K562 (cell line): ENCODE data around the gene PRRC2B. TPM values are rescaled to one million over a fixed set of nuclear protein-coding genes. Genes with fewer than 3 reads are reported as not detected.

Source experiments
- ATAC-seq: fragments of 200-7000 bp; cut with Tn5 transposase; 3 replicates; pipeline ENCODE4 v1.9.1; 2020; ENCODE audit warnings: moderate library complexity
- BruUV-seq: library from RNA; stranded (reverse); fragments of 400-500 nt; replicated peaks from 2 replicates; lab custom pipeline; 2021; lab: Mats Ljungman, UMichigan
- CTCF ChIA-PET: fragments of 300-600 bp; formaldehyde crosslinking; extraction: SDS; loops from one replicate; lab custom pipeline; 2021; ENCODE audit warnings: low intra/inter-chr PET ratio; lab: Yijun Ruan, JAX
- POLR2A ChIA-PET: fragments of 300-600, 350-650 bp; sonication (Branson Sonifier 250); formaldehyde crosslinking; extraction: SDS; loops from one replicate; lab custom pipeline; 2021; ENCODE audit warnings: antibody characterized with exemption, inconsistent platforms; lab: Yijun Ruan, JAX
- DNase-seq, 4 experiments: peaks; one replicate each; pipeline versions ENCODE4 v3.0.0 to v3.0.0-alpha.2; 2011 to 2018; ENCODE audit warnings: low spot score in 3 of 4, mixed read lengths in 3 of 4; ENCODE audit errors: extremely low read depth in 1 of 4
- FAIRE-seq: peaks from 2 replicates; lab custom pipeline; 2011; peaks lifted over from hg19 to GRCh38; lab: Jason Lieb, UNC
- H2AFZ ChIP-seq: 2 replicates; pipeline ENCODE4 v1.6.0; 2011; ENCODE audit warnings: low read depth, low read length, control low read depth, inconsistent platforms
- H3K27ac ChIP-seq: fragments of 200-600 bp; 3 replicates; pipeline ENCODE4 v1.8.0; 2011; ENCODE audit warnings: low read depth, mild to moderate bottlenecking, control low read depth, inconsistent platforms, low read length, moderate library complexity, mixed read lengths; ENCODE audit errors: extremely low read depth
- H3K27me3 ChIP-seq, 2 experiments: fragments of 300-600 bp in 1 of 2; 2 replicates in 1 of 2; 3 replicates in 1 of 2; pipeline versions ENCODE4 v1.6.0 to v1.8.0; 2011; ENCODE audit warnings: inconsistent platforms in 2 of 2, low read length in 2 of 2, mild to moderate bottlenecking in 1 of 2, mixed read lengths in 1 of 2, moderate library complexity in 1 of 2; ENCODE audit not compliant: control insufficient read depth in 2 of 2, insufficient read depth in 2 of 2
- H3K36me3 ChIP-seq: fragments of 300-600 bp; 3 replicates; pipeline ENCODE4 v1.8.0; 2011; ENCODE audit warnings: mild to moderate bottlenecking, low read length, inconsistent platforms; ENCODE audit not compliant: control insufficient read depth, insufficient read depth
- H3K4me1 ChIP-seq, 2 experiments: fragments of 200-600 bp in 1 of 2; replicated peaks in 1 of 2; 2 replicates in 1 of 2; 3 replicates in 1 of 2; pipeline versions ENCODE4 v1.5.1 to v1.8.0; 2011; ENCODE audit warnings: inconsistent platforms in 2 of 2, low read length in 2 of 2, mild to moderate bottlenecking in 1 of 2, mixed read lengths in 1 of 2, moderate library complexity in 1 of 2; ENCODE audit not compliant: control insufficient read depth in 2 of 2, insufficient read depth in 2 of 2
- H3K4me2 ChIP-seq: 2 replicates; pipeline ENCODE4 v1.6.1; 2011; ENCODE audit warnings: low read length, control low read depth, inconsistent platforms, mixed read lengths; ENCODE audit not compliant: insufficient read depth
- H3K4me3 ChIP-seq: fragments of 200-600 bp; sonication (generic), shearing (Covaris generic); 2 replicates; pipeline ENCODE4 v1.5.1; 2016; ENCODE audit warnings: control low read depth, inconsistent platforms
- H3K79me2 ChIP-seq: fragments of 200-600 bp; 3 replicates; pipeline ENCODE4 v1.8.0; 2011; ENCODE audit warnings: low read length, inconsistent platforms; ENCODE audit not compliant: control insufficient read depth, insufficient read depth
- H3K9ac ChIP-seq, 2 experiments: 2 replicates each; pipeline versions ENCODE4 v1.6.0 to v1.6.1; 2011; ENCODE audit warnings: low read depth in 2 of 2, low read length in 2 of 2, control low read depth in 1 of 2, inconsistent platforms in 1 of 2, mild to moderate bottlenecking in 1 of 2, mixed read lengths in 1 of 2; ENCODE audit not compliant: insufficient read depth in 1 of 2
- H3K9me1 ChIP-seq: one replicate; pipeline ENCODE4 v1.6.0; 2011; ENCODE audit warnings: inconsistent platforms, mild to moderate bottlenecking, low read length, moderate library complexity; ENCODE audit not compliant: control insufficient read depth, insufficient read depth
- H3K9me3 ChIP-seq: replicated peaks from 2 replicates; pipeline ENCODE4 v1.5.1; 2011; ENCODE audit warnings: low read depth, low read length, inconsistent platforms; ENCODE audit not compliant: control insufficient read depth, insufficient read depth
- H4K20me1 ChIP-seq: replicated peaks from 2 replicates; pipeline ENCODE4 v1.6.1; 2011; ENCODE audit warnings: low read length, inconsistent platforms, mixed read lengths; ENCODE audit not compliant: control insufficient read depth, insufficient read depth
- AFF1 ChIP-seq, 2 experiments: fragments of 450-650 bp; IDR thresholded peaks; 2 replicates each; pipeline ENCODE4 v1.6.1; 2018; ENCODE audit warnings: mild to moderate bottlenecking in 2 of 2, low read depth in 1 of 2; ENCODE audit not compliant: partially characterized antibody in 2 of 2
- CREB5 ChIP-seq: fragments of 250-450 bp; sonication (Bioruptor Pico); IDR thresholded peaks from 2 replicates; pipeline ENCODE4 v1.5.0; 2020; ENCODE audit warnings: mild to moderate bottlenecking
- ELF2 ChIP-seq: fragments of 250-450 bp; sonication (Bioruptor Pico); IDR thresholded peaks from 2 replicates; pipeline ENCODE4 v1.5.0; 2021; ENCODE audit warnings: mild to moderate bottlenecking
- ZNF41 ChIP-seq: fragments of 250-450 bp; sonication (Bioruptor Pico); conservative IDR thresholded peaks from 2 replicates; pipeline ENCODE4 v1.4.0; 2020; ENCODE audit warnings: mild to moderate bottlenecking
- WGBS: fragments of 100-300 bp; shearing (Covaris generic); methylation state at CpG from one replicate; pipeline ENCODE4 v1.1.6; 2016; ENCODE audit warnings: low coverage, mixed read lengths; ENCODE audit not compliant: insufficient coverage; ENCODE audit errors: missing lambda C conversion rate; 5-methylcytosine and 5-hydroxymethylcytosine counted together
- in situ Hi-C: fragments of 300-500 bp; cut with MboI; formaldehyde crosslinking; loops from 4 replicates; pipeline ENCODE4 v1.15.0; 2018; ENCODE audit warnings: inconsistent platforms, mixed read lengths
- intact Hi-C: fragments of 100-400 bp; cut with micrococcal nuclease; formaldehyde crosslinking; loops from 2 replicates; pipeline ENCODE4 v1.14.2; 2022
- polyA plus RNA-seq, 8 experiments: library from polyadenylated mRNA; depleted of rRNA in 4 of 8; stranded (reverse) in 5 of 8; unstranded in 3 of 8; fragments of >200 nt; fragmentation: Nextera tagmentation in 2 of 8; fragmentation: Illumina TruSeq in 1 of 8; extraction: Ambion mirVana in 2 of 8; extraction: Trizol in 1 of 8; gene quantifications; 2 replicates each; pipeline versions ENCODE4 v1.2.1 to v1.2.3, GENCODE V29; 2011 to 2014; ENCODE audit warnings: inconsistent platforms in 1 of 8, missing spikeins in 1 of 8
- total RNA-seq, 7 experiments: library from RNA; depleted of rRNA in 6 of 7; stranded (reverse); fragments of >200 nt in 6 of 7; fragmentation: Illumina TruSeq in 2 of 7; extraction: Trizol in 2 of 7; gene quantifications; 2 replicates each; pipeline versions ENCODE4 v1.2.1 to v1.2.3, GENCODE V29; 2011 to 2021; ENCODE audit warnings: low replicate concordance in 1 of 7

The PRRC2B gene
- total and polyA plus RNA-seq, 9 of the 15 experiments (the other 6 are each of a cell fraction or from before 2014, with no cell fraction given) = 0.34 to 125 (median 30.9) TPM

DNA sequence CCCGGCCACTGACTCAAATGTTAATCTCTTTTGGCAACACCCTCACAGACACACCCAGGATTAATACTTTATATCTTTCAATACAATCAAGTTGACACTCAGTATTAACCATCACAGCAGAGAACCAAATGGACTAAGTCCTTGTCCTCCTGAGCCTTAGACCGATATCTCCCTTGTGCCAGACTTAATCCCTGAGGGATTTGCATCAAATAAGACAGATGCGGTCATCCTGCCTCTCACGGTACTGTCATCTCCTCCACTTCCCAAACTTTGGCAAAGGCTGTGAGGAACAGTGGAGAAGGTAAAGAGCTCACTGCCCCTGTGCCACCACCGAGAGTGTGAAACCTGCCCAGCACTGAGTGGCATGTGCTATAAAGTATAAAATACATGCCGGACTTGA is 6.5 kb upstream of the PRRC2B start:
- Histone ChIP-seq H3K9ac (no peak overlapping the region), H3K4me3 (no peak overlapping the region), H3K4me2 (no peak overlapping the region), H2AFZ (no peak overlapping the region), H3K79me2 (no peaks in the 10 kb centered on the region), H4K20me1 (no peaks in the 10 kb centered on the region), H3K27ac (no peak overlapping the region), H3K27me3 (no peaks in the 10 kb centered on the region), H3K4me1 (peaks cover 2 to 3% of the 10 kb centered on the region in 2 experiments; a peak in 1 of 5 replicates), H3K36me3 (no peaks in the 10 kb centered on the region), H3K9me1 (no peaks in the 10 kb centered on the region), H3K9me3 (no peaks in the 10 kb centered on the region)
- TF ChIP-seq ELF2 (no peak), ZNF41 (CRISPR knock-in tag) (no peak)
- in situ Hi-C loops = no loop called here
- intact Hi-C loops = no loop called here
- CTCF ChIA-PET = no interaction called here
- POLR2A ChIA-PET = no interaction called here
- BruUV-seq = no TSS peak
- WGBS = no CpG with 5 or more reads among the region's 6 CpGs
- no peak for DNase-seq
- ATAC-seq = no peak
- no peak for FAIRE-seq

- H4K20me1 ChIP-seq = peaks cover 11% of the 10 kb centered on the region
- POLR2A ChIA-PET = no interaction called here
- 0 out of 3 replicates have a peak, but pooled peaks cover 5% of the 10 kb centered on the region for H3K36me3 ChIP-seq
- TF ChIP-seq AFF1 (IDR thresholded peaks at IDR 0.05; ENCODE audit: low read depth in 1 of 2, partially characterized antibody in 2 of 2) (no peak), CREB5 (CRISPR knock-in tag) (no peak)
- BruUV-seq = no TSS peak
- no peak overlapping the region for H2AFZ ChIP-seq
- 63% methylated on average over 7 of the region's 7 CpGs for WGBS
- intact Hi-C loops (no loop called here), in situ Hi-C loops (no loop called here)
- H3K4me3 ChIP-seq = no peak overlapping the region
- H3K4me2 ChIP-seq = no peak overlapping the region
- no peak overlapping the region for H3K9ac ChIP-seq
- no peaks in the 10 kb centered on the region for H3K9me1 ChIP-seq
- H3K79me2 ChIP-seq = peaks cover 18% of the 10 kb centered on the region
- DNase-seq = peak in 1 of 4 experiments; percentile 1
- no peaks in the 10 kb centered on the region for H3K27me3 ChIP-seq
- CTCF ChIA-PET = no interaction called here
- no peak for ATAC-seq
- H3K4me1 ChIP-seq = peaks cover 7% of the 10 kb centered on the region in 2 experiments; a peak in 4 of 5 replicates
- no peak for FAIRE-seq
- H3K9me3 ChIP-seq = no peaks in the 10 kb centered on the region
- H3K27ac ChIP-seq = no peak overlapping the region
Observed at GRCh38 chr9:131391020-131391419, 2.9 kb upstream of the PRRC2B start.
